Suppressor macrophage treated with lipopolysaccharide for 4 hours (primary cell): ENCODE measurements around the gene TSEN2.
"Not testable (repeated sequence)": the region's sequence is repeated elsewhere in the genome, so short reads cannot be mapped to it uniquely, and the experiment has no call there.

ENCODE experiments used
- DNase-seq: peaks from one replicate; pipeline ENCODE4 v3.0.0-alpha.2; 2020

Gene TSEN2

DNA sequence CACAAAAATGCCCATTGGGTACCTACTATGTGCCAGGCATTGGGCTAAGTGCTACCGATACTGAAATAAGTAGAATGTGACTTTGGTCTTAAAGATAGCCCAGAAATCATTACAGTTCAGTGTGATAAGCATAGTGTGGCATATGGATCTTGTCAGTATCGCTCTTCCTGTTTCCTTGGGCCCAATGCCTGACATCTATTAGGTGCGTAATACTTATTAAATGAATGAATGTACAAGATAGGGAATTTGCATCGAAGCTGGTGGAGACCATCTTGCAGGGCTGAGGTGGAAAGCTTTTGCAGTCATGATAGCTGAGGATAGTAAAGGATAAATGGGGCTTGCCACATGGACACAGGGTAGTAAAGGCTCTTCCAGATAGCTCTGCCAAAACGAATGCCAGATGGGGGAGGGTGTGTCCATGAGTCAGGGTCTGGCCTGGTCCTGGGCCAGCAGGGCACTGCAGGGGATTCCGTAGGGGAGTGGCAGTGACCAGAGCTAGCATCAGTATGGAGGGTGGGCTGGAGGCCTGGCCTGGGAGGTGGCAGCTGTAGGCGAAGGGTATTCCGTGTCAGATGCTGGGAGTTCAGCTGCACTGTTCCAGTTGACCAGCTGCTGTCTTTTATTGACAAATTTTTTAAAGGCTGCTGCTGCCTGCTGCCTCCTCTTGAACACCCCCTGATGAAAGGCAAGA is 23.5 kb downstream of the TSEN2 start:
- DNase-seq: no peak

DNA sequence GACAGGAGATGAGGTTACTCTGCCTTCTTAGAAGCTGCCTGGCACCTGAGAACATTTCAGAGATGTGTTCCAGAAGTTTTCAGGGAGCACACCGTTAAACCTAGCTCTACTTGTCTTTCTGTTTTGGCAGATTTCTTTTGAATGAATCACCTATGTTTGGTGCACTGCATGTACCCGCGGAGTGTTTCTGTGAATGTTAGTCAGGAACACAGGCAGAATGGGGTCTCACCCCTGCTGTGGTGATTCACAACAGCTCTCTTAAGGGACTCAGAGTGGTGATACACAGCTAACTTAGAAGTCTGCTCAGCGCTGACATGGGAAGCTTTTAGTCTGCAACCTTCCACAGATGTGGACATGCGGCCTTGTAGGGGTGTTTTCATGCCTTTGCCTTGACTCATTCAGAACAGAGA is 24.0 kb downstream of the TSEN2 start:
- DNase-seq: no peak

DNA sequence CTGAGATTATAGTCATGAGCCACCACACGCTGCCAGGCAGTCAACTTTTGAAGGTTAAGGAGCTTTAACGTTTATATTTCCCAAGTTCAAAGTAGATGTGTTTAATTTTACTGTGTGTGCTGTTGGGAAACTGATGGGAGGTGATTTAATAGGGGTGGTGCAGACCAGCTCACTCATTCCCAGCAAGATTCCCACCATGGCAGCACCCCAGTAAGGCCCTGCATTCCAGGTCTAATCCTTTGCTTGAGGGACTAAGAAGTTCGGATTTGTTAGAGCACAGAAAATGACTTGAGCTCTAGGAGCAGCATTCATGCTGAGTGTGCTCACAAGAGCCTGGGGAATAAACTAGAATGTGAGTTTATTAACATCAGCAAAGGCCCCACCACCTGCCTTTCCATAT is 25.2 kb downstream of the TSEN2 start:
- DNase-seq: no peak

DNA sequence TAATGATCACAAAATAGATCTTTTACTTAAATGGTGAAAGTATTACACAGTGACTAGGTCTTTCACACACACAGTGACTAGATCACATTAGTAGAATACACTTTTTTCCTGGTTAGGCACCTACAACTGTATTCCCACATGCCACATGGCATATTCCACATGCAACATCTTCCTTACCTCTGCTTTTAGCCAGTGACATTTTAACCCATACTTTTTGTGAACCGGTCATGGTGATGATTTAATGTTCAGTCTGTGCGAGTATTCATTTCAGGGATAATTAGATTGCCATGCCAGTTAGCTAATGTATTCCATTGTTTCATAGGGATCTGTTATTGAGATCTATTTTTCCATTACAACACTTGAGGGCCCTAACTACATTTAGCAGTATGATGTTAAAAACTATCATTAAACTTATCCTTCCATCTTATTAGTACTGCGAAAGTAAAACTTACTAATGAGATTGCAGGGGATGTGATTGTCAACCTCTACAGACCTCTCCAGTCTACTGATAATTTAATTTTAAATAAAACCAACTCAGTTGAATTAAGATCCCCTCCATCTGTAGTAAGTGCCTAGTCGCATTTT is 28.3 kb downstream of the TSEN2 start:
- DNase-seq: no peak

DNA sequence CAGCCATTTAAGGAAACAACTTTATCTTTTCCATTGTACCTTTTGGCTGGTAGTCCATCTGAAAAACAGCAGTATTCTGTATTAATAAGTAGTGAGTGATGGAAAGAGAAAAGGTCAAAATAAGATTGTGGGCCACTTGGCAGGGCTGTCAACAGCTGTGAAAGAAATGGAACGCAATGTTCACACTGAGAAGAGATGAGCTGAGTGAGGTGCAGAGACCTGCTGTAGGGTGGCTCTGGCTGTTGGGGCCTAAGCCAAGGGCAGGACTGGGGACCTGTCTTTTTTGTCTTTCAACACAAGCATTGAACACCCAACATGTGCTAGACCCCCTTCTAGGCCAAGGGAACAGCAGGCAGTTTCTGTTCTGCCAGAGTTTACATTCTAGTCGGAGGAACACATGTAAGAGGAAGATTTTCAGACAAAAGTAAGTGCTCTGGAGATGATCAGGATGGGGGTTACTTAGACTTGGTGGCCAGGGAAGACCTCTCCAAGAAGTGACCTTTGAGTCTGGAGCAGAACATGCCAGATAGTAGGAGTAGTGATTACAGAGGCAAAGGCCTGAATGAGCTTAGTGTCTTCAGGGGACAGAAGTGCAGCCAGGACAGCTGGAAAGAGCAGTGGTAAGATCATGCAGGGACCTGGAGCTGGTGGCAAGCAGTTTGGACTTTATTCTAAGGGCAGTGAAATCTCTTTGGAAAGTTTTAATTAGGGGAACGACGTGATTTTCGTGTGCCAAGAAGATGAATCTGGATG is 29.6 kb downstream of the TSEN2 start:
- DNase-seq: no peak

DNA sequence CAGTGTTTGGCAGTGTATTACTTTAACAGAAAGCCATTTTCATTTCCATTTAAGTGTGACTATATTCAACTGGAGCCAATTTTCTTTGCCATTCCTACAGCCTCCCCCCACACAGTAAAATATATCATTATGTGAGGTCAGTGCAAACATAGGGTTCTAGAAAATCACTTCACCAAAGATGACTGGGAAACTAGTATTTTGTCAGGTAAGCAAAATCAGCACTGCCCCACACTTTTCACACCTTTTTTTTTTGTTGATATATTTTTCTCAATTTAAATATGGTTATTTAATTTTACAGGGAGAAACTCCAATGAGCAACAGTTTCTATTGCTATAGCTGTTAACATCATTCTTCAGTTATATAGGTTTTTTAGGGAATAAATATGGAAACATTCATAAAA is 31.4 kb downstream of the TSEN2 start:
- no peak for DNase-seq

DNA sequence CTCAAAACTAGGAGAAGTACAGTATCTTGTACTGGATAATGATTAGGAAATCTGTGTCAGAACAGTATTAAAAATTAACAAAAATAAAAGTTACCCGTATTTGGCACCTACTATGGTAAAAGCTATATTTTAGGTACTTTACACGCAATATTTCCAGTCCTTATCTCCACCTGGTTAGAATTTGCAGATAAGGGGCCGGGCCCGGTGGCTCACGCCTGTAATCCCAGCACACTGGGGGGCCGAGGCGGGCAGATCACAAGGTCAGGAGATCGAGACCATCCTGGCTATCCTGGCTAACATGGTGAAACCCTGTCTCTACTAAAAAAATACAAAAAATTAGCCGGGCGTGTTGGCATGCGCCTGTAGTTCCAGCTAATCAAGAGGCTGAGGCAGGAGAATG is 32.6 kb downstream of the TSEN2 start:
- no peak for DNase-seq

DNA sequence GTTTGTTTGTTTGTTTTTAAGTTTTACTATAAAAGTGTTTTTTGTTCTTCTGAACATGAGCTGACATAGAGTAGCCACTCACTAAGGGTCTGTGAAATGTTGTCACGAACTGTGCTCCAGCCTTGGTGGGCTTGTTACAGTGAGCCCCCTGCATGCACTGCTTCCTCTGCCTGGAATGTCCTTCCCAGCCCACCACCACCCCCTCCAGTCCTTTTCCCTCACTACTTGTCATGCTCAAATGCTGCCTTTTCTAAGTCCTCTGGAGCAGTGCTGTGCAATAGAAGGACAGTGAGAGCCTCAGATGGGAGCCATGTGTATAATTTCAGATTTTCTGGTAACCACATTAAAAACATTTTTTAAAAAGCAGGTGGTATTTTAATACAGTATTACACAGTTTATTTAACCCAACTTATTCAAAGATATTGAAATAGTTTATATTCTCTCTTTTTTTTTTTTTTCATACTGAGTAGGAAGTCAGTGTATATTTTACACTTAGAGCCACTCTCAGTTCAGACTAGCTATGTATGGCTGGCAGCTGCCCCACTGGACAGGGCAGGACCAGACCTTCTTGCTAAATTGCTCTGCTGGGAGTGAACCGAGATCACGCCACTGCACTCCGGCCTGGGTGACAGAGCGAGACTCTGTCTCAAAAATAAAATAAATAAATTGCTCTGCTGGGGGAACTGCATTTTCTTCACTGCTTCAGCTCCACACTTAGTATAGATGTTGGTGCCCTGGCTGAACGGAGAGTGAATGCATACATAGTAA is 34.2 kb downstream of the TSEN2 start:
- no peak for DNase-seq

DNA sequence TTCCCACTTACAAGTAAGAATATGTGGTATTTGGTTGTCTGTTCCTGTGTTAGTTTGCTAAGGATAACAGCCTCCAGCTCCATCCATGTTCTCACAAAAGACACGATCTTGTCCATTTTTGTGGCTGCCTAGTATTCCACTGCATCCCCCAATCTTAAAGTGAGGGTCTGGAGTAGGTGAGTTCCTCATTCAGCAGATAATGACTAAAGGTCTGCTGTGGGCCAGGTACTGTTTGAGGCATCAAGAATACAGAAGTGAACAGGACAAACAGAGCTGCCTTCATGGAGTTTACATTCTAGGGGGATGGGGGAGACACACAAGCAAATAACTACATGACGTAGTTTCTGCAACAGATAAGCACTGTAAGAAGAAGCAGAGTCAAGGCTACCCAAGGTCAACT is 36.7 kb downstream of the TSEN2 start:
- no peak for DNase-seq

DNA sequence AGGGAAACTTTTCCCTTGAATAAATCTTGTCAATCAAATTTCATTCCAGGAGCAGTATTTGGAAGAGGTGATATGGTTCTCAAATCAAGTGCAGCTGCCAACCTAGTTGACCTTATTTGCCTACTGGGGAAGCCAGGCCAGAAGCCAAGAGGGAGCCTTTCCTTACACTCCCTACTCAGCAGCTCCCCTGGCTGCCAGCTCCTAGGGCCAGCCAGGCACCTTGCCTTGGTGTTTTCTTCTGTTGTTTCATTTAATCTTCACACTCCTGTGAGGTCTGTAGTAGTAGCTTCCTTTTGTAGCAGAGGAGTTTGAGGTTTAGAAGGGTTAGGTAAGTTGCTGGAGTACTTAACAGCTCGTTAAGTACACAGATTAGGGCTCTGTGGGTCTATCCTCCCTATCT is 38.4 kb downstream of the TSEN2 start:
- no peak for DNase-seq

DNA sequence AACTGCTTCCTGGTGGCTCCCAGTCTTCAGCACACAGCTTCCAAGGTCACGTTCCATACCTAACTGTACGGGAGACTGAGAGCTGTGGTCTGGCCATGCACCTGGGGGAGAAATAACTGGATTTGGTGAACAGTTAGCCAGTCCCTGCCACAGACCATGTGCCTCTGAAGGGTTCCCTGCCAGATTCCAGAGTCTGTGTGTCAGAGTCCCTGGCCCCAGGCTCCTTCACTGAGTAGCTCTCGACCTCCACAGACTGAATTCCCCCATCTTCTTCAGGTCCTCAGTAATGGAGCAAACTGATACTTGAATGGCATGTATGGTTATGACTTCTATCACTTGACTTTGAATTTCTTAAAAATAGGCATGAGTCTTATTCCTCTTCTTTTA is 43.5 kb downstream of the TSEN2 start:
- DNase-seq: no peak

DNA sequence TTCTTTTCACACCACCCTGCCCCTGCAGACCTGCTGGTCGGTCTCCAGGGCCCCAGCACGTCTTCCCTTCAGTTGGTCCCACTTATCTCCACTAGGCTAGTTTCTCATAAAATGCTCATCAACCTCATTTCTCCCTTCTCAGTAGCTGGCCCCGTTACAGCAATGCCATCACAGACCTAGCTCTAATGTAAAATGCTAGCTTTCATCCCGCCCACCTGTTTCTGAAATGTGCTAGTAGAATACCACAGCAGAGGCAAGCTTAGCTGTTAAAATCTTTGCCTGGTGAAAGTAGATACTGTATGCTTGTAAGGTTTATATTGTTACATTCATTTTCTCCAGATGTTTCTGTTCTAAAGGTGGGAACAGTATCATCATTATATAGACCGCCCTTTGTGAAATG is 47.9 kb downstream of the TSEN2 start:
- DNase-seq: no peak

DNA sequence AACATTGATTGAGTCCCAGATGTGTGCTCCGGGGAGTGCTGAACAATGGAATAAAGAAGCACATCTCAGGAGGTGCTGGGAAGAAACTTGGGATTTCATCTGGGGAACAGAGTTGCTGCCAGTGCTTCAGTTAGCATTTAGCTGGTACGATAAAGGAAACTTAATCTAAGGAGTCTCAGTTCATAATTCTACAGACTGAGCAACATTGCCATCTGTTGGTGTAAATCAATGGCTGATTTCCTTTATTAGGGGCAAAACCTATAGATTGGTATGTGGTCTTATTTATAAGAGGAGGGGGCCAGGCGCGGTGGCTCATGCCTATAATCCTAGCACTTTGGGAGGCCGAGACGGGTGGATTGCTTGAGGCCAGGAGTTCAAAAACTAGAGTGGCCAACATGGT is 52.1 kb downstream of the TSEN2 start:
- DNase-seq: no peak

DNA sequence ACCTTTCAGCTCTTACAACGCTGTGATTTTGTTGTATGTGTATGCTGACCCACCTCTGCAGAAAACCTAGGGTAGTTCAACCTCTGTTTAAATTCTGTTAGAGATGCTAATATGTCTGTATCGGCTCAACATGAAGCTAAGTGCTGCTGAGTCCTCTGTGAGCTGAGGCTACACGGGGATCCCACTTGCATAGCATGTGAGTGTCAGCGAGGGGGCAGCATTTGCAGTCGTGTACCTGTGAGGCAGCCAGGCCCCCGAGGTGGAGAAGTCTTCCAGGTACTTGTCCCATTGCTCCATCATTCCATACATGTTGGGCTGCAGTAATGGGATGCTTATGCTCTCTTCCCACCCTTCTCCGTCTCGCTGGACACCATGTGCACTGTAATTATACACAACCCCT is 57.3 kb downstream of the TSEN2 start:
- DNase-seq: no peak

DNA sequence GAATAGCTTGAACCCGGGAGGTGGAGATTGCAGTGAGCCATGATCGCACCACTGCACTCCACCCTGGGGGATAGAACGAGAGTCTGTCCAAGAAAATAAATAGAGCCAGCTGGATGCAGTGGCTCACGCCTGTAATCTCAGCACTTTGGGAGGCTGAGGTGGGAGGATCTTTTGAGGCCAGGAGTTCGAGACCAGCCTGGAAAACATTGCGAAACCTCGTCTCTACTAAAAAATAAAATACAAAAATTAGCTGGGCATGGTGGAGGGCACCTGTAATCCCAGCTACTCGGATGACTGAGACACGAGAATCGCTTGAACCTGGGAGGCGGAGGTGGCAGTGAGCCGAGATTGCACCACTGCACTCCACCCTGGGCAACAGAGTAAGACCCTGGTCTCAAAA is 59.2 kb downstream of the TSEN2 start:
- not testable (repeated sequence) for DNase-seq

DNA sequence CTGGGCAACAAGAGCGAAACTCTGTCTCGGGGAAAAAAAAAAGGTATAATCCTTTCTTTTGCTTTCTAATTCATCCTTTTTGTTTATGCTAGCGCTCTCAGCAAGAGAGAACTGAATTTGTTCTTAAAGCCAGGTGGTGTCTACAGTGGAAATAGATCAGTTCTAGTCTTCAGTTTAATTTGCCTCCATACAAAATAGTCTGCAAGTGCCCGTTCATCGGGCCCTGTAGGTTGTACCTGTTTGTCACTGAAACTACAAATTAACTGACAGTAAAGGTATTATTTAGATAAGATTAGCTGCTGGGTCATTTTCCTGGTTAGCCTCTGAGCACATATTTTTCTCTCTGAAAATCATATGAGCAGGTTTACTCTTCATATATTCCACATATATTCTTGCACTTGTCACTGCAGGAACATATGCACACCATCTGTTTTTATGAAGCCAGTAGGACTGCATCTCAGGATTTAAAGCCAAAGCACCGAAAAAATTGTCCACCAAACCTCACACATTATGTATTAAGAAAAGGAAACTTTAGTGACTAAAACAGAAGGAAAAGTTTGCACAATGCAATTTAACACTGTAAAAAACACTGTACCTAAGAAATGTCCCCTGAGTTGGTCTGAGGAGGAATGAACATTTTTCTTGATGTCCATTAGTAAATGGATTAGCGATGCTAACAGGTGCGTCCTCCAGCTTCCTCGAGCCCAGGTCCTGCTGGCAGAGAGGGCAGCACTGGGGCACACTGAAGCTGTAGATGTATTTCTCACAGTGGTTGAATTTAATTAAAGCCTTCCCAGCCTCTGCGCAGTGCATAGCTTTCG is 60.6 kb downstream of the TSEN2 start:
- no peak for DNase-seq

DNA sequence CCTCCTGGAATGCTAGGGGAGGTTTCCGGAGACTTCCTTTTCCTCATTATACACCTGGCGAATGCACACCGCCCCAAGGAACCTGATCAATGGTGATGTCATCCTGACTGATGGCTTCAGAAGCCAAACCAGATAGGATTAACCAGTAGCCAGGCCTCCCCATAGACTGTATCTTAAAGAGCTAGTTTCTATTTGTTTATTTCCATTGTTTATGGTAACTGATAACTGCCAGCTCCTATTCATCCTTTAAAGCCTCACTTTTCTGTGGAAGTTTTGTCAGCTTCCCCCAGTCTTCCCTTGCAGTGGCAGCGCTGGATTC is 61.2 kb downstream of the TSEN2 start, which contains the start of gene MKRN2OS:
MKRN2OS (minus strand) TSS at position 27 of the 319 bp plus-strand sequence. CDS start 35 bp downstream, outside the sequence.
- no peak for DNase-seq

DNA sequence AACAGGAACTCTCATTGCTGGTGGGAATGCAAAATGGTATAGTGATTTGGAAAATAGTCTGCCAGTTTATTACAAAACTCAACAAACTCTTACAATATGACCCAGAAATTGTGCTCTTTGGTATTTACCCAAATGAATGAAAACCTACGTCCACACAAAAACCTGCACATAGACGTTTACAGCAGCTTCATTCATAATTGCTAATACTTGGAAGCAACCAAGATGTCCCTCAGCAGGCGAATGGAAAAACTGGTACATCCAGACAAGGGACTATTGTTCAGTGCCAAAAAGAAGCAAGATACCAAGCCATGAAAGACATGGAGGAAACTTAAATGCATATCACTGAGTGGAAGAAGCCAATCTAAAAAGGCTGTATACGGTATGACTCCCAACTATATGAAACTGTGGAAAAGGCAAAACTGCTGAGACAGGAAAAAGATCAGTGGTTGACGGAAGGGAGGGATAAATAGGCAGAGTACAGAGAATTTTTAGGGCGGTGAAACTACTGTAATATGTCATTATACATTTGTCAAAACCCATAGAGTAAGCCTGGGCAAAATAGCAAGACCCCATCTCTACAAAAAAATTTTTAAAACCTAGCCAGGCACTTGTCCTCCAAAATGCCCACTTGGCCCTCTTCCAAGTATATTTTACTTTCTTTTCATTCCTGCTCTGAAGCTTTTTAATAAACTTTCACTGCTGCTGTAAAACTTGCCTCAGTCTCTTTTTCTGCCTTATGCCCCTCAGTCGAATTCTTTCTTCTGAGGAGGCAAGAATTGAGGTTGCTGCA is 65.9 kb downstream of the TSEN2 start:
- no peak for DNase-seq

DNA sequence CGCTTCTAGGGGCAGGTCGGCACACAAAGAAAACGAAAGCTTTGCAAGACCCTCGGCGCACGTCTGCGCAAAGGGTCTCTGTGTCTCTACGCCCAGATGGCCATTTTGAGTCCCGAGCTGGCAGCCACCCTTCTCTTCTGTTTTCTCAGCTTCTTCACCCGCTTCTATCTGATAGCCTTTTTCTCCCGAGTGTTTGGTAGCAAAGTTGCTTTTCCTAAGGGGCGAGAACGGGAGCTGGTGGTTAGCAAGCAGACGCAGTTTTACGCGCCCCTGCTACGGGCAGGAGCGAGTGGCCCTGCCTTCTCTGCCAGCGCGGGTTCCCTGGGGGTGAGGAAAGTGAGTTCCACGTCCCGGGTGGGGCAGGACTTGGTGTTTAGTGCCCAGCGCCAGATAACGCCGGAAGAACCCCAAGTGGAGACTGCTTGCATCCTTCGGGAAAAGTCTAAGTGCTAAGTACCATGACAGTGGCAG is 69.7 kb downstream of the TSEN2 start:
- DNase-seq: peak; percentile 12

DNA sequence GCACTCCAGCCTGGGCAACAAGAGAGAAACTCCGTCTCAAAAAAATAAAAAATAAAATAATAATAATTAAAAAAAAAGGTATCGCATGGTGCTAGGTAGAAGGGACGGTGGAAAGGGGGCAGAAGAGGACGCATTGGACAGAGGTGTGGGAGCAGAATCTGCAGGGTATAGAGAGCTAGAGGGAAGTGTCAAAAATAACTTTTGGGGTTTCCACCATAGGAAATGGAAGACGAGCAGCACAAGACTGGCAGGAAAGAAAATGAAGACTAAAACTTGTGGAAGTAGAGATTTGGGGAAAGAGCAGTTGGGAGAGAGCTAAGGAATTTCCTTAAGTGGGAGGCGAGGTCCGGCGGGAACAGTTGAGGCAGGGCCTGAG is 72.0 kb downstream of the TSEN2 start:
- DNase-seq: no peak

DNA sequence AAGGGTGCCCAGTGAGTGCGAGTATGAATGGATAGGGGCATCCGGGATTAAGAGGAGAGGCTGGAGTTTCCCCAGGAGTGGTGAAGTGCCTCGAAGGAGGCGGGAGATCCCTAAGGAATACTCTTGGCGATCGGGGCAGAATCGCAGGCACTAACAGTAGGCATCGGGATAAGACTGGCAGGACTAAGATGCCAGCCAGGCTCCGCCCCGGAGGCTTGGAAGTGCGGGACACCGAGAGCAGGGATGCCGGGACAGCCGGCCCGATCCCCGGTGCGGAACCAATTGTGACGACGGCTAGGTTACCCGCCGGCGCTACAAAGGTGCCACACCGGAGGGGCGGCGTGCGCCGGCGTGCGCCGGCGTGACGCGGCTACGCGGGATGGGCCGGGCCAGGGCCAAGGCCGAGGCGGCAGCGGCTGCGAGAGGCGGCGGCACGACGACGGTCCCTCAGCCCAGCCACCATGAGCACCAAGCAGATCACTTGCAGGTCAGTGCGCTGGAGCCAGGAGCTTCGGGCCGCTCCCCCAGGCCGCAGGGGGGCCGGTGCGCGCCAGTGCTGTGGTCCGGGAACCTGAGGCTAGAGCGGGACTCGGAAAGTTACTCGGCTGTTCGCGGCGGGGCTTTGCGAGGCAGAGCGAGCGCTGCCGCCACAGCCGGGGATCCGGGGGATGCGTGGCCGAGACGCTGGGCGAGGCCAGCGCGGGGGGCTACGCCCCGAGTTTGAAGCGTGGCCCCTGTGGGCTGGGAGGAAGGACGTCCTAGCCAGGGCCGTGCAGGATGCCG is 72.6 kb downstream of the TSEN2 start, which contains the start of gene MKRN2:
MKRN2 (plus strand) TSS at position 398 of the 783 bp plus-strand sequence; CDS start at position 462, 64 bp downstream.
- peak; percentile 93 for DNase-seq
